SK-N-SH (cell line): ENCODE measurements around the gene THSD4.

ENCODE experiments used
- ELF1 ChIP-seq: IDR thresholded peaks from 2 replicates; pipeline ENCODE4 v1.4.0; 2012
- EZH2phosphoT487 ChIP-seq: fragments of 200-600 bp; sonication (generic); IDR thresholded peaks from 2 replicates; pipeline ENCODE4 v1.6.1; 2017; ENCODE audit warnings: low read depth, mixed run types, mild to moderate bottlenecking, antibody characterized with exemption, moderate library complexity, borderline replicate concordance
- GABPA ChIP-seq: IDR thresholded peaks from 2 replicates; pipeline ENCODE4 v1.4.0; 2012; ENCODE audit warnings: low read depth, mild to moderate bottlenecking
- IRF3 ChIP-seq: fragments of 150-350 bp; IDR thresholded peaks from 2 replicates; pipeline ENCODE4 v1.6.1; 2016; ENCODE audit warnings: mild to moderate bottlenecking, low read depth, low read length
- JUND ChIP-seq: IDR thresholded peaks from 2 replicates; pipeline ENCODE4 v1.4.0; 2012
- MAX ChIP-seq: IDR thresholded peaks from 2 replicates; pipeline ENCODE4 v1.4.0; 2012; ENCODE audit warnings: low read depth
- MXI1 ChIP-seq: IDR thresholded peaks from 2 replicates; pipeline ENCODE4 v1.6.1; 2012; ENCODE audit warnings: mild to moderate bottlenecking, low read depth, low read length, improper control_type of control experiment
- NFIC ChIP-seq: IDR thresholded peaks from 2 replicates; pipeline ENCODE4 v1.4.0; 2012; ENCODE audit warnings: borderline replicate concordance
- RAD21 ChIP-seq: IDR thresholded peaks from 2 replicates; pipeline ENCODE4 v1.6.1; 2012; ENCODE audit warnings: mild to moderate bottlenecking, low read length
- TAF1 ChIP-seq: IDR thresholded peaks from 2 replicates; pipeline ENCODE4 v1.6.1; 2012; ENCODE audit warnings: low read depth, mild to moderate bottlenecking, low read length, moderate library complexity, borderline replicate concordance
- TCF12 ChIP-seq: IDR thresholded peaks from 2 replicates; pipeline ENCODE4 v1.4.0; 2012
- TEAD4 ChIP-seq: IDR thresholded peaks from 2 replicates; pipeline ENCODE4 v1.4.0; 2012; ENCODE audit warnings: mild to moderate bottlenecking, borderline replicate concordance; ENCODE audit not compliant: insufficient read depth
- TF ChIP-seq, protein P1 (sequence below): fragments of 200-600 bp; sonication (generic); IDR thresholded peaks from 2 replicates; pipeline ENCODE4 v1.6.1; 2017; ENCODE audit warnings: antibody characterized with exemption, mild to moderate bottlenecking, moderate library complexity
- TF ChIP-seq, protein P2 (sequence below): IDR thresholded peaks from 2 replicates; pipeline ENCODE4 v1.6.1; 2012; ENCODE audit warnings: mild to moderate bottlenecking, low read depth, low read length, moderate library complexity

GRCh38 chr15:71325481-71325880, 210.2 kb downstream of the THSD4 start:
- no peak for TF ChIP-seq RAD21
- no peak for TF ChIP-seq JUND
- TF ChIP-seq TCF12 = no peak
- TF ChIP-seq IRF3 = no peak
- TF ChIP-seq, protein P1, sequence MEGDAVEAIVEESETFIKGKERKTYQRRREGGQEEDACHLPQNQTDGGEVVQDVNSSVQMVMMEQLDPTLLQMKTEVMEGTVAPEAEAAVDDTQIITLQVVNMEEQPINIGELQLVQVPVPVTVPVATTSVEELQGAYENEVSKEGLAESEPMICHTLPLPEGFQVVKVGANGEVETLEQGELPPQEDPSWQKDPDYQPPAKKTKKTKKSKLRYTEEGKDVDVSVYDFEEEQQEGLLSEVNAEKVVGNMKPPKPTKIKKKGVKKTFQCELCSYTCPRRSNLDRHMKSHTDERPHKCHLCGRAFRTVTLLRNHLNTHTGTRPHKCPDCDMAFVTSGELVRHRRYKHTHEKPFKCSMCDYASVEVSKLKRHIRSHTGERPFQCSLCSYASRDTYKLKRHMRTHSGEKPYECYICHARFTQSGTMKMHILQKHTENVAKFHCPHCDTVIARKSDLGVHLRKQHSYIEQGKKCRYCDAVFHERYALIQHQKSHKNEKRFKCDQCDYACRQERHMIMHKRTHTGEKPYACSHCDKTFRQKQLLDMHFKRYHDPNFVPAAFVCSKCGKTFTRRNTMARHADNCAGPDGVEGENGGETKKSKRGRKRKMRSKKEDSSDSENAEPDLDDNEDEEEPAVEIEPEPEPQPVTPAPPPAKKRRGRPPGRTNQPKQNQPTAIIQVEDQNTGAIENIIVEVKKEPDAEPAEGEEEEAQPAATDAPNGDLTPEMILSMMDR = no peak
- TF ChIP-seq ELF1 = no peak
- TF ChIP-seq TEAD4 = no peak
- no peak for TF ChIP-seq NFIC
- TF ChIP-seq, protein P2, sequence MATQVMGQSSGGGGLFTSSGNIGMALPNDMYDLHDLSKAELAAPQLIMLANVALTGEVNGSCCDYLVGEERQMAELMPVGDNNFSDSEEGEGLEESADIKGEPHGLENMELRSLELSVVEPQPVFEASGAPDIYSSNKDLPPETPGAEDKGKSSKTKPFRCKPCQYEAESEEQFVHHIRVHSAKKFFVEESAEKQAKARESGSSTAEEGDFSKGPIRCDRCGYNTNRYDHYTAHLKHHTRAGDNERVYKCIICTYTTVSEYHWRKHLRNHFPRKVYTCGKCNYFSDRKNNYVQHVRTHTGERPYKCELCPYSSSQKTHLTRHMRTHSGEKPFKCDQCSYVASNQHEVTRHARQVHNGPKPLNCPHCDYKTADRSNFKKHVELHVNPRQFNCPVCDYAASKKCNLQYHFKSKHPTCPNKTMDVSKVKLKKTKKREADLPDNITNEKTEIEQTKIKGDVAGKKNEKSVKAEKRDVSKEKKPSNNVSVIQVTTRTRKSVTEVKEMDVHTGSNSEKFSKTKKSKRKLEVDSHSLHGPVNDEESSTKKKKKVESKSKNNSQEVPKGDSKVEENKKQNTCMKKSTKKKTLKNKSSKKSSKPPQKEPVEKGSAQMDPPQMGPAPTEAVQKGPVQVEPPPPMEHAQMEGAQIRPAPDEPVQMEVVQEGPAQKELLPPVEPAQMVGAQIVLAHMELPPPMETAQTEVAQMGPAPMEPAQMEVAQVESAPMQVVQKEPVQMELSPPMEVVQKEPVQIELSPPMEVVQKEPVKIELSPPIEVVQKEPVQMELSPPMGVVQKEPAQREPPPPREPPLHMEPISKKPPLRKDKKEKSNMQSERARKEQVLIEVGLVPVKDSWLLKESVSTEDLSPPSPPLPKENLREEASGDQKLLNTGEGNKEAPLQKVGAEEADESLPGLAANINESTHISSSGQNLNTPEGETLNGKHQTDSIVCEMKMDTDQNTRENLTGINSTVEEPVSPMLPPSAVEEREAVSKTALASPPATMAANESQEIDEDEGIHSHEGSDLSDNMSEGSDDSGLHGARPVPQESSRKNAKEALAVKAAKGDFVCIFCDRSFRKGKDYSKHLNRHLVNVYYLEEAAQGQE = no peak
- TF ChIP-seq MXI1 = no peak
- no peak for TF ChIP-seq MAX
- no peak for TF ChIP-seq TAF1
- TF ChIP-seq EZH2phosphoT487 = no peak
- TF ChIP-seq GABPA = no peak
